ENCODE data around the gene GLI3.

- no peak for TF ChIP-seq POLR2A (IDR thresholded peaks at IDR 0.05)
- TF ChIP-seq CTCF (IDR thresholded peaks at IDR 0.05), result no peak
- no peak for TF ChIP-seq POLR2AphosphoS5 (IDR thresholded peaks at IDR 0.05)
- no peak for TF ChIP-seq EP300 (IDR thresholded peaks at IDR 0.05)
Measured at GRCh38 chr7:41921453-41921981, 315.5 kb downstream of the GLI3 start.

Data from suprapubic skin (tissue), 4 donors.